Activated CD4-positive, alpha-beta memory T cell treated with anti-CD3 and anti-CD28 coated beads, Interleukin-2, amount 10 ng/mL, durations not matched to agents 7 days and 5 days (primary cell): ENCODE measurements around the gene CALCOCO1. TPM values are rescaled to one million over a fixed set of nuclear protein-coding genes. Genes with fewer than 3 reads are reported as not detected.
"Not testable (repeated sequence)": the region's sequence is repeated elsewhere in the genome, so short reads cannot be mapped to it uniquely, and the experiment has no call there.

Experiments
- CTCF ChIA-PET: fragments of 350-600 bp; sonication (Branson Sonifier 250); formaldehyde crosslinking; loops from one replicate; lab custom pipeline; 2021; ENCODE audit warnings: antibody characterized with exemption, inconsistent platforms; lab: Charles Lee
- POLR2A ChIA-PET: fragments of 350-600 bp; sonication (Branson Sonifier 250); formaldehyde crosslinking; loops from one replicate; lab custom pipeline; 2021; ENCODE audit warnings: antibody characterized with exemption; lab: Charles Lee
- DNase-seq: peaks from one replicate; pipeline ENCODE4 v3.0.0-alpha.2; 2020
- H3K27ac Mint-ChIP-seq: one replicate; pipeline ENCODE4 v1.8.0; 2021; ENCODE audit warnings: mild to moderate bottlenecking, mixed read lengths
- H3K27me3 Mint-ChIP-seq: one replicate; pipeline ENCODE4 v1.8.0; 2021; ENCODE audit warnings: mixed read lengths
- H3K36me3 Mint-ChIP-seq: one replicate; pipeline ENCODE4 v1.8.0; 2021; ENCODE audit warnings: low read depth, mixed read lengths
- H3K4me1 Mint-ChIP-seq: one replicate; pipeline ENCODE4 v1.8.0; 2021; ENCODE audit warnings: mixed read lengths
- H3K4me3 Mint-ChIP-seq: one replicate; pipeline ENCODE4 v1.8.0; 2021; ENCODE audit warnings: mild to moderate bottlenecking, mixed read lengths
- H3K9me3 Mint-ChIP-seq: one replicate; pipeline ENCODE4 v1.8.0; 2021; ENCODE audit warnings: mixed read lengths
- total RNA-seq, 2 experiments: library from RNA; stranded (reverse); gene quantifications; one replicate each; pipeline ENCODE4 v1.2.3, GENCODE V29; 2021

Gene CALCOCO1
- total RNA-seq, 2 experiments from 2014 or later = 80.5 to 83.0 TPM

- Mint-ChIP-seq H3K4me1 (no peaks in the 10 kb centered on the region), H3K27me3 (peaks cover 25% of the 10 kb centered on the region), H3K27ac (no peak overlapping the region), H3K36me3 (no peaks in the 10 kb centered on the region), H3K9me3 (no peaks in the 10 kb centered on the region), H3K4me3 (no peak overlapping the region)
- CTCF ChIA-PET = interaction anchor here (0.9 to 2.2 kb wide), 2 partner anchors 9 to 14 kb away, joined by 3 to 7 read pairs; partner anchors contain the start of gene ATP5MC2
- no peak for DNase-seq
- POLR2A ChIA-PET = interaction anchor here (1.4 kb wide), 1 partner anchor 19 kb away, joined by 3 read pairs; no protein-coding TSS in a partner anchor
Observed at GRCh38 chr12:53683983-53684382, 43.3 kb downstream of the CALCOCO1 start.

GRCh38 chr12:53683494-53683893 is 43.8 kb downstream of the CALCOCO1 start:
- ChIA-PET CTCF (interaction anchor here (0.7 to 2.2 kb wide), 3 partner anchors 8 to 63 kb away, joined by 3 to 7 read pairs (median 3); partner anchors contain the start of gene ATP5MC2), POLR2A (interaction anchor here (1.4 kb wide), 1 partner anchor 19 kb away, joined by 3 read pairs; no protein-coding TSS in a partner anchor)
- H3K27ac Mint-ChIP-seq = no peak overlapping the region
- no peaks in the 10 kb centered on the region for H3K9me3 Mint-ChIP-seq
- H3K36me3 Mint-ChIP-seq = no peaks in the 10 kb centered on the region
- peaks cover 27% of the 10 kb centered on the region for H3K27me3 Mint-ChIP-seq
- H3K4me1 Mint-ChIP-seq = no peaks in the 10 kb centered on the region
- no peak overlapping the region for H3K4me3 Mint-ChIP-seq
- no peak for DNase-seq

- H3K9me3 Mint-ChIP-seq, POLR2A ChIA-PET, H3K4me3 Mint-ChIP-seq, DNase-seq, H3K36me3 Mint-ChIP-seq, H3K27ac Mint-ChIP-seq: not testable (repeated sequence)
- CTCF ChIA-PET = interaction anchor here (0.7 to 1.0 kb wide), 2 partner anchors 63 to 66 kb away, joined by 3 read pairs; no protein-coding TSS in a partner anchor
- Mint-ChIP-seq H3K27me3 (peaks cover 38% of the 10 kb centered on the region), H3K4me1 (peaks cover 12% of the 10 kb centered on the region)
Observed at GRCh38 chr12:53680061-53680460, 47.2 kb downstream of the CALCOCO1 start.

GRCh38 chr12:53677800-53678148 is 49.5 kb downstream of the CALCOCO1 start:
- no peak for DNase-seq
- H3K4me1 Mint-ChIP-seq = peaks cover 29% of the 10 kb centered on the region
- no peaks in the 10 kb centered on the region for H3K9me3 Mint-ChIP-seq
- no peak overlapping the region for H3K27ac Mint-ChIP-seq
- POLR2A ChIA-PET = interaction anchor here (1.0 to 1.4 kb wide), 3 partner anchors 11 to 135 kb away, joined by 3 to 4 read pairs (median 3); no protein-coding TSS in a partner anchor
- H3K27me3 Mint-ChIP-seq = peaks cover 32% of the 10 kb centered on the region
- peaks cover 19% of the 10 kb centered on the region for H3K36me3 Mint-ChIP-seq
- CTCF ChIA-PET = interaction anchor here (0.6 to 5.2 kb wide), 8 partner anchors 10 to 602 kb away, joined by 3 to 71 read pairs (median 4); partner anchors contain the start of gene CBX5
- H3K4me3 Mint-ChIP-seq = peak overlapping the region; percentile 30

GRCh38 chr12:53677016-53677799 is 50.0 kb downstream of the CALCOCO1 start:
- Mint-ChIP-seq H3K4me1 (peaks cover 35% of the 10 kb centered on the region), H3K9me3 (no peaks in the 10 kb centered on the region), H3K27me3 (peaks cover 32% of the 10 kb centered on the region), H3K27ac (no peak overlapping the region), H3K36me3 (peaks cover 25% of the 10 kb centered on the region), H3K4me3 (peak overlapping the region; percentile 85)
- POLR2A ChIA-PET = interaction anchor here (1.0 to 3.3 kb wide), 5 partner anchors 11 to 134 kb away, joined by 3 to 34 read pairs (median 3); partner anchors contain the start of gene ATF7
- CTCF ChIA-PET = interaction anchor here (0.6 to 5.2 kb wide), 13 partner anchors 10 to 603 kb away, joined by 3 to 71 read pairs (median 3); partner anchors contain the start of gene CBX5
- DNase-seq = no peak

GRCh38 chr12:53676656-53677015 is 50.6 kb downstream of the CALCOCO1 start:
- no peaks in the 10 kb centered on the region for H3K9me3 Mint-ChIP-seq
- ChIA-PET CTCF (interaction anchor here (0.5 to 5.2 kb wide), 19 partner anchors 11 to 673 kb away, joined by 3 to 71 read pairs (median 4); partner anchors contain the start of genes ATF7, PFDN5 and TARBP2), POLR2A (interaction anchor here (1.0 to 3.3 kb wide), 13 partner anchors 10 to 177 kb away, joined by 3 to 34 read pairs (median 5); partner anchors contain the start of genes ATF7, CALCOCO1, MAP3K12 and TARBP2)
- H3K36me3 Mint-ChIP-seq = peaks cover 26% of the 10 kb centered on the region
- no peak overlapping the region for H3K27ac Mint-ChIP-seq
- peaks cover 35% of the 10 kb centered on the region for H3K4me1 Mint-ChIP-seq
- peaks cover 29% of the 10 kb centered on the region for H3K27me3 Mint-ChIP-seq
- peak overlapping the region; percentile 85 for H3K4me3 Mint-ChIP-seq
- peak; percentile 24 for DNase-seq

- Mint-ChIP-seq H3K27me3 (peaks cover 29% of the 10 kb centered on the region), H3K4me1 (peaks cover 40% of the 10 kb centered on the region), H3K36me3 (peaks cover 33% of the 10 kb centered on the region), H3K9me3 (no peaks in the 10 kb centered on the region), H3K27ac (peak within 1 kb of the TSS; percentile 91), H3K4me3 (peak within 1 kb of the TSS; percentile 85)
- ChIA-PET CTCF (interaction anchor here (0.5 to 5.2 kb wide), 40 partner anchors 8 to 1552 kb away, joined by 3 to 71 read pairs (median 4); partner anchors contain the start of genes ATF7, PFDN5, SMUG1 and SP1), POLR2A (interaction anchor here (0.5 to 3.3 kb wide), 17 partner anchors 10 to 408 kb away, joined by 3 to 34 read pairs (median 5); partner anchors contain the start of genes ATF7, CALCOCO1, ESPL1 and MAP3K12)
- peak; percentile 97 for DNase-seq
Observed at GRCh38 chr12:53675701-53676607, 51.3 kb downstream of the CALCOCO1 start, which contains the start of gene ATP5MC2. ATP5MC2 (minus strand) TSS chr12:53676083; CDS start chr12:53672614, 3,469 bp downstream.

GRCh38 chr12:53674977-53675700 is 52.1 kb downstream of the CALCOCO1 start:
- POLR2A ChIA-PET = interaction anchor here (0.7 to 3.3 kb wide), 16 partner anchors 10 to 330 kb away, joined by 3 to 34 read pairs (median 6); partner anchors contain the start of genes ATF7, CALCOCO1, MAP3K12 and SP1
- Mint-ChIP-seq H3K9me3 (no peaks in the 10 kb centered on the region), H3K27ac (peak overlapping the region; percentile 91), H3K4me1 (peaks cover 40% of the 10 kb centered on the region), H3K36me3 (peaks cover 39% of the 10 kb centered on the region), H3K27me3 (peaks cover 28% of the 10 kb centered on the region), H3K4me3 (peak overlapping the region; percentile 85)
- DNase-seq = no peak
- CTCF ChIA-PET = interaction anchor here (0.6 to 5.2 kb wide), 38 partner anchors 8 to 1551 kb away, joined by 3 to 71 read pairs (median 4); partner anchors contain the start of genes ATF7, PFDN5, SMUG1 and SP1

- Mint-ChIP-seq H3K27me3 (no peaks in the 10 kb centered on the region), H3K27ac (no peak overlapping the region), H3K4me3 (no peak overlapping the region), H3K9me3 (no peaks in the 10 kb centered on the region), H3K36me3 (peaks cover 58% of the 10 kb centered on the region), H3K4me1 (peaks cover 35% of the 10 kb centered on the region)
- ChIA-PET CTCF (interaction anchor here (1.4 to 1.7 kb wide), 2 partner anchors 13 to 128 kb away, joined by 3 to 7 read pairs; no protein-coding TSS in a partner anchor), POLR2A (no interaction called here)
- DNase-seq = no peak
Observed at GRCh38 chr12:53670971-53671370, 56.3 kb downstream of the CALCOCO1 start.

- no peaks in the 10 kb centered on the region for H3K9me3 Mint-ChIP-seq
- no peaks in the 10 kb centered on the region for H3K27me3 Mint-ChIP-seq
- no peak overlapping the region for H3K4me3 Mint-ChIP-seq
- ChIA-PET CTCF (interaction anchor here (1.4 to 1.7 kb wide), 2 partner anchors 13 to 127 kb away, joined by 3 to 7 read pairs; no protein-coding TSS in a partner anchor), POLR2A (no interaction called here)
- DNase-seq = no peak
- H3K36me3 Mint-ChIP-seq = peaks cover 65% of the 10 kb centered on the region
- no peak overlapping the region for H3K27ac Mint-ChIP-seq
- peaks cover 31% of the 10 kb centered on the region for H3K4me1 Mint-ChIP-seq
Observed at GRCh38 chr12:53670308-53670707, 56.9 kb downstream of the CALCOCO1 start.

GRCh38 chr12:53667080-53667479 is 60.2 kb downstream of the CALCOCO1 start:
- Mint-ChIP-seq H3K27me3 (no peaks in the 10 kb centered on the region), H3K36me3 (peaks cover 62% of the 10 kb centered on the region), H3K27ac (no peak overlapping the region), H3K9me3 (no peaks in the 10 kb centered on the region), H3K4me1 (peaks cover 7% of the 10 kb centered on the region), H3K4me3 (no peak overlapping the region)
- no peak for DNase-seq
- CTCF ChIA-PET = interaction anchor here (0.6 to 2.3 kb wide), 3 partner anchors 8 to 123 kb away, joined by 3 to 10 read pairs (median 3); partner anchors contain the start of gene ATP5MC2
- POLR2A ChIA-PET = no interaction called here
